Natural killer cell treated with Interleukin-12 subunit alpha and Interleukin-12 subunit beta and Interleukin-15 and Interleukin-18, amount 100 ng/mL, for 72 hours (primary cell): ENCODE data around the gene WDR41. TPM values are rescaled to one million over a fixed set of nuclear protein-coding genes. Genes with fewer than 3 reads are reported as not detected.
"Not testable (repeated sequence)": the region's sequence is repeated elsewhere in the genome, so short reads cannot be mapped to it uniquely, and the experiment has no call there.

Experiments
- ATAC-seq, 2 donors: fragments of 150-1000 bp; cut with Tn5 transposase in 1 of 2; sonication (Bioruptor Pico), chemical (Tn5 transposase) in 1 of 2; 2 replicates each; pipeline ENCODE4 v1.10.0; 2021
- DNase-seq: peaks from one replicate; pipeline ENCODE4 v3.0.0; 2022; ENCODE audit warnings: low spot score
- H3K27ac Mint-ChIP-seq, 2 donors: 1 replicate in 1 of 2; 2 replicates in 1 of 2; pipeline ENCODE4 v1.8.0; 2022; ENCODE audit warnings: mixed read lengths in 2 of 2, mild to moderate bottlenecking in 1 of 2, moderate library complexity in 1 of 2
- H3K27me3 Mint-ChIP-seq, 2 donors: 1 replicate in 1 of 2; 2 replicates in 1 of 2; pipeline ENCODE4 v1.8.0; 2022; ENCODE audit warnings: mixed read lengths in 2 of 2
- H3K36me3 Mint-ChIP-seq: one replicate; pipeline ENCODE4 v1.8.0; 2022; ENCODE audit warnings: mixed read lengths
- H3K4me1 Mint-ChIP-seq, 2 donors: 1 replicate in 1 of 2; 2 replicates in 1 of 2; pipeline ENCODE4 v1.8.0; 2022; ENCODE audit warnings: low read depth in 2 of 2, mixed read lengths in 2 of 2, mild to moderate bottlenecking in 1 of 2
- H3K4me3 Mint-ChIP-seq: one replicate; pipeline ENCODE4 v1.8.0; 2022; ENCODE audit warnings: mixed read lengths
- H3K9me3 Mint-ChIP-seq: 2 replicates; pipeline ENCODE4 v1.8.0; 2022; ENCODE audit warnings: mixed read lengths
- total RNA-seq, 2 donors: library from RNA; stranded (reverse); gene quantifications; one replicate each; pipeline ENCODE4 v1.2.3, GENCODE V29; 2022

WDR41 gene
- total RNA-seq, 2 donors from 2014 or later: 25.6 to 33.3 TPM

- not testable (repeated sequence) for DNase-seq, H3K27me3 Mint-ChIP-seq, H3K9me3 Mint-ChIP-seq, H3K4me3 Mint-ChIP-seq, H3K27ac Mint-ChIP-seq, ATAC-seq
- peaks cover 11% of the 10 kb centered on the region for H3K36me3 Mint-ChIP-seq
- peaks cover 9 to 12% of the 10 kb centered on the region in 2 donors for H3K4me1 Mint-ChIP-seq
Measured at GRCh38 chr5:77475041-77475440, 17.1 kb downstream of the WDR41 start.

- H3K4me3 Mint-ChIP-seq, ATAC-seq: not testable (repeated sequence)
Measured at GRCh38 chr5:77468875-77469274, 23.2 kb downstream of the WDR41 start.

GRCh38 chr5:77463905-77464304 is 28.2 kb downstream of the WDR41 start:
- DNase-seq (no peak), ATAC-seq (no peak)
- Mint-ChIP-seq H3K27me3 (no peaks in the 10 kb centered on the region), H3K9me3 (no peaks in the 10 kb centered on the region), H3K27ac (no peak overlapping the region), H3K36me3 (peaks cover 4% of the 10 kb centered on the region), H3K4me3 (no peak overlapping the region), H3K4me1 (peaks cover 3 to 4% of the 10 kb centered on the region in 2 donors)

More at GRCh38 chr5:77468875-77469274, 23.2 kb downstream of the WDR41 start:
- peaks cover 13 to 15% of the 10 kb centered on the region in 2 donors for H3K4me1 Mint-ChIP-seq
- not testable (repeated sequence) for DNase-seq, H3K9me3 Mint-ChIP-seq, H3K27ac Mint-ChIP-seq, H3K27me3 Mint-ChIP-seq
- peaks cover 16% of the 10 kb centered on the region for H3K36me3 Mint-ChIP-seq

- no peak overlapping the region for H3K4me3 Mint-ChIP-seq
- no peaks in the 10 kb centered on the region for H3K9me3 Mint-ChIP-seq
- no peak for ATAC-seq
- DNase-seq: no peak
- no peaks in the 10 kb centered on the region for H3K27me3 Mint-ChIP-seq
- no peak overlapping the region for H3K27ac Mint-ChIP-seq
- H3K4me1 Mint-ChIP-seq: peaks cover 3 to 4% of the 10 kb centered on the region in 2 donors
- H3K36me3 Mint-ChIP-seq: peaks cover 4% of the 10 kb centered on the region
Measured at GRCh38 chr5:77461287-77461686, 30.8 kb downstream of the WDR41 start.

- Mint-ChIP-seq H3K4me3 (no peak overlapping the region), H3K9me3 (no peaks in the 10 kb centered on the region), H3K4me1 (no peaks in the 10 kb centered on the region), H3K27ac (no peak overlapping the region), H3K27me3 (no peaks in the 10 kb centered on the region), H3K36me3 (peaks cover 7% of the 10 kb centered on the region)
- no peak for ATAC-seq
- DNase-seq: no peak
Measured at GRCh38 chr5:77454123-77454522, 38.0 kb downstream of the WDR41 start.

GRCh38 chr5:77452351-77452750 is 39.8 kb downstream of the WDR41 start:
- ATAC-seq: no peak
- Mint-ChIP-seq H3K27me3 (no peaks in the 10 kb centered on the region), H3K9me3 (no peaks in the 10 kb centered on the region), H3K36me3 (peaks cover 14% of the 10 kb centered on the region), H3K4me1 (no peaks in the 10 kb centered on the region), H3K27ac (no peak overlapping the region), H3K4me3 (no peak overlapping the region)
- DNase-seq: no peak

- DNase-seq (no peak), ATAC-seq (no peak)
- Mint-ChIP-seq H3K4me1 (no peaks in the 10 kb centered on the region), H3K27me3 (no peaks in the 10 kb centered on the region), H3K27ac (no peak overlapping the region), H3K9me3 (no peaks in the 10 kb centered on the region), H3K4me3 (no peak overlapping the region), H3K36me3 (peaks cover 19% of the 10 kb centered on the region)
Measured at GRCh38 chr5:77449981-77450380, 42.1 kb downstream of the WDR41 start.

GRCh38 chr5:77449277-77449676 is 42.8 kb downstream of the WDR41 start:
- ATAC-seq (no peak), DNase-seq (no peak)
- Mint-ChIP-seq H3K4me3 (no peak overlapping the region), H3K27me3 (no peaks in the 10 kb centered on the region), H3K27ac (no peak overlapping the region), H3K9me3 (no peaks in the 10 kb centered on the region), H3K4me1 (no peaks in the 10 kb centered on the region), H3K36me3 (peaks cover 19% of the 10 kb centered on the region)

GRCh38 chr5:77448831-77449230 is 43.3 kb downstream of the WDR41 start:
- Mint-ChIP-seq H3K9me3 (no peaks in the 10 kb centered on the region), H3K27ac (no peak overlapping the region), H3K36me3 (peaks cover 19% of the 10 kb centered on the region)

GRCh38 chr5:77444356-77444755 is 47.8 kb downstream of the WDR41 start:
- ATAC-seq (no peak), DNase-seq (no peak)
- Mint-ChIP-seq H3K27me3 (no peaks in the 10 kb centered on the region), H3K4me1 (no peaks in the 10 kb centered on the region), H3K27ac (no peak overlapping the region), H3K9me3 (no peaks in the 10 kb centered on the region), H3K36me3 (peaks cover 14% of the 10 kb centered on the region), H3K4me3 (no peak overlapping the region)

More at GRCh38 chr5:77448831-77449230, 43.3 kb downstream of the WDR41 start:
- Mint-ChIP-seq H3K27me3 (no peaks in the 10 kb centered on the region), H3K4me3 (no peak overlapping the region), H3K4me1 (no peaks in the 10 kb centered on the region)
- DNase-seq: no peak
- ATAC-seq: no peak

GRCh38 chr5:77443670-77444069 is 48.4 kb downstream of the WDR41 start:
- no peak overlapping the region for H3K4me3 Mint-ChIP-seq
- no peaks in the 10 kb centered on the region for H3K4me1 Mint-ChIP-seq
- DNase-seq: no peak
- peaks cover 8% of the 10 kb centered on the region for H3K36me3 Mint-ChIP-seq
- H3K27me3 Mint-ChIP-seq: no peaks in the 10 kb centered on the region
- ATAC-seq: no peak
- H3K27ac Mint-ChIP-seq: no peak overlapping the region
- no peaks in the 10 kb centered on the region for H3K9me3 Mint-ChIP-seq

GRCh38 chr5:77438071-77438470 is 54.0 kb downstream of the WDR41 start:
- H3K27ac Mint-ChIP-seq: no peak overlapping the region

GRCh38 chr5:77437194-77437593 is 54.9 kb downstream of the WDR41 start:
- Mint-ChIP-seq H3K4me1 (no peaks in the 10 kb centered on the region), H3K36me3 (peaks cover 15% of the 10 kb centered on the region), H3K27ac (no peak overlapping the region), H3K9me3 (no peaks in the 10 kb centered on the region), H3K4me3 (no peak overlapping the region), H3K27me3 (no peaks in the 10 kb centered on the region)
- ATAC-seq: no peak
- DNase-seq: no peak

More at GRCh38 chr5:77438071-77438470, 54.0 kb downstream of the WDR41 start:
- no peak for ATAC-seq
- Mint-ChIP-seq H3K4me1 (no peaks in the 10 kb centered on the region), H3K4me3 (no peak overlapping the region), H3K36me3 (peaks cover 15% of the 10 kb centered on the region), H3K9me3 (no peaks in the 10 kb centered on the region), H3K27me3 (no peaks in the 10 kb centered on the region)
- no peak for DNase-seq

GRCh38 chr5:77431719-77432118 is 60.4 kb downstream of the WDR41 start:
- no peak overlapping the region for H3K4me3 Mint-ChIP-seq
- H3K9me3 Mint-ChIP-seq: no peaks in the 10 kb centered on the region
- DNase-seq (no peak), ATAC-seq (no peak)
- H3K27me3 Mint-ChIP-seq: no peaks in the 10 kb centered on the region
- H3K4me1 Mint-ChIP-seq: no peaks in the 10 kb centered on the region
- peaks cover 17% of the 10 kb centered on the region for H3K36me3 Mint-ChIP-seq
- H3K27ac Mint-ChIP-seq: no peak overlapping the region

GRCh38 chr5:77431286-77431685 is 60.8 kb downstream of the WDR41 start:
- no peaks in the 10 kb centered on the region for H3K9me3 Mint-ChIP-seq
- H3K4me1 Mint-ChIP-seq: no peaks in the 10 kb centered on the region
- no peaks in the 10 kb centered on the region for H3K27me3 Mint-ChIP-seq
- H3K4me3 Mint-ChIP-seq: no peak overlapping the region
- no peak for ATAC-seq
- H3K27ac Mint-ChIP-seq: no peak overlapping the region
- DNase-seq: no peak
- peaks cover 14% of the 10 kb centered on the region for H3K36me3 Mint-ChIP-seq
